Natural killer cell (primary cell): ENCODE results near the gene NKD1. TPM values are rescaled to one million over a fixed set of nuclear protein-coding genes. Genes with fewer than 3 reads are reported as not detected.

Experiments used
- ATAC-seq, 3 donors: fragments of 150-1000 bp in 2 of 3; fragments of 200-7000 bp in 1 of 3; cut with Tn5 transposase; 1 replicate in 1 of 3; 2 replicates in 2 of 3; pipeline ENCODE4 v1.10.0; 2021; ENCODE audit warnings: mild to moderate bottlenecking in 2 of 3, moderate library complexity in 2 of 3
- DNase-seq, 2 donors: peaks; one replicate each; pipeline versions ENCODE4 v3.0.0 to v3.0.0-alpha.2; 2013 to 2021; ENCODE audit warnings: mixed read lengths in 1 of 2
- H3K27ac ChIP-seq: one replicate; pipeline ENCODE4 v1.5.1; 2013; ENCODE audit warnings: mild to moderate bottlenecking, low read length
- H3K27me3 ChIP-seq: one replicate; pipeline ENCODE4 v1.6.1; 2013; ENCODE audit warnings: low read length; ENCODE audit not compliant: control insufficient read depth, insufficient read depth
- H3K36me3 ChIP-seq: one replicate; pipeline ENCODE4 v1.6.1; 2013; ENCODE audit warnings: low read length; ENCODE audit not compliant: control insufficient read depth, insufficient read depth
- H3K4me1 ChIP-seq: one replicate; pipeline ENCODE4 v1.6.1; 2013; ENCODE audit warnings: low read length; ENCODE audit not compliant: control insufficient read depth, insufficient read depth
- H3K4me3 ChIP-seq: one replicate; pipeline ENCODE4 v1.5.1; 2013; ENCODE audit warnings: low read length
- H3K9me3 ChIP-seq: one replicate; pipeline ENCODE4 v1.6.1; 2013; ENCODE audit warnings: low read length; ENCODE audit not compliant: control insufficient read depth, insufficient read depth
- H3K27ac Mint-ChIP-seq, 2 donors: one replicate each; pipeline ENCODE4 v1.8.0; 2022; ENCODE audit warnings: mild to moderate bottlenecking in 2 of 2, mixed read lengths in 2 of 2, moderate library complexity in 1 of 2
- H3K27me3 Mint-ChIP-seq, 2 donors: one replicate each; pipeline ENCODE4 v1.8.0; 2022; ENCODE audit warnings: low read depth in 2 of 2, mixed read lengths in 2 of 2
- H3K36me3 Mint-ChIP-seq: one replicate; pipeline ENCODE4 v1.8.0; 2022; ENCODE audit warnings: mixed read lengths
- H3K4me1 Mint-ChIP-seq, 2 donors: one replicate each; pipeline ENCODE4 v1.8.0; 2022; ENCODE audit warnings: mixed read lengths in 2 of 2
- H3K4me3 Mint-ChIP-seq: one replicate; pipeline ENCODE4 v1.8.0; 2022; ENCODE audit warnings: mild to moderate bottlenecking, moderate library complexity, mixed read lengths
- H3K9me3 Mint-ChIP-seq, 2 donors: one replicate each; pipeline ENCODE4 v1.8.0; 2022; ENCODE audit warnings: mixed read lengths in 2 of 2
- WGBS: methylation state at CpG from one replicate; pipeline ENCODE4 v1.1.7; 2013; ENCODE audit warnings: missing lambda C conversion rate; ENCODE audit not compliant: insufficient coverage; 5-methylcytosine and 5-hydroxymethylcytosine counted together
- intact Hi-C: fragments of 100-400 bp; cut with micrococcal nuclease; formaldehyde crosslinking; loops from one replicate; pipeline ENCODE4 v1.14.2; 2022
- total RNA-seq, 4 donors: library from RNA; stranded (reverse); fragments of 120-200 nt in 1 of 4; gene quantifications; one replicate each; pipeline versions ENCODE4 v1.2.3 to v1.2.4, GENCODE V29; 2013 to 2022
- TF ChIP-seq, protein P1 (sequence below): fragments of 200-600 bp; IDR thresholded peaks from one replicate; pipeline ENCODE4 v1.8.0; 2022; ENCODE audit warnings: antibody characterized with exemption

The NKD1 gene
- total RNA-seq, 3 donors from 2014 or later (not counting 1 experiment from before 2014, with no cell fraction given) = 0.75 to 1.5 (median 1.0) TPM

GRCh38 chr16:50604610-50605009 is 56.4 kb downstream of the NKD1 start:
- Histone ChIP-seq H3K27ac (no peak overlapping the region), H3K4me1 (peaks cover 11% of the 10 kb centered on the region), H3K36me3 (no peaks in the 10 kb centered on the region), H3K27me3 (no peaks in the 10 kb centered on the region), H3K4me3 (no peak overlapping the region), H3K9me3 (no peaks in the 10 kb centered on the region)
- over 99% methylated on average over 4 of the region's 4 CpGs for WGBS
- no peak for DNase-seq
- H3K4me3 Mint-ChIP-seq = no peak overlapping the region
- TF ChIP-seq, protein P1, sequence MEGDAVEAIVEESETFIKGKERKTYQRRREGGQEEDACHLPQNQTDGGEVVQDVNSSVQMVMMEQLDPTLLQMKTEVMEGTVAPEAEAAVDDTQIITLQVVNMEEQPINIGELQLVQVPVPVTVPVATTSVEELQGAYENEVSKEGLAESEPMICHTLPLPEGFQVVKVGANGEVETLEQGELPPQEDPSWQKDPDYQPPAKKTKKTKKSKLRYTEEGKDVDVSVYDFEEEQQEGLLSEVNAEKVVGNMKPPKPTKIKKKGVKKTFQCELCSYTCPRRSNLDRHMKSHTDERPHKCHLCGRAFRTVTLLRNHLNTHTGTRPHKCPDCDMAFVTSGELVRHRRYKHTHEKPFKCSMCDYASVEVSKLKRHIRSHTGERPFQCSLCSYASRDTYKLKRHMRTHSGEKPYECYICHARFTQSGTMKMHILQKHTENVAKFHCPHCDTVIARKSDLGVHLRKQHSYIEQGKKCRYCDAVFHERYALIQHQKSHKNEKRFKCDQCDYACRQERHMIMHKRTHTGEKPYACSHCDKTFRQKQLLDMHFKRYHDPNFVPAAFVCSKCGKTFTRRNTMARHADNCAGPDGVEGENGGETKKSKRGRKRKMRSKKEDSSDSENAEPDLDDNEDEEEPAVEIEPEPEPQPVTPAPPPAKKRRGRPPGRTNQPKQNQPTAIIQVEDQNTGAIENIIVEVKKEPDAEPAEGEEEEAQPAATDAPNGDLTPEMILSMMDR = no peak
- peaks cover 0 to 7% of the 10 kb centered on the region in 2 donors for H3K4me1 Mint-ChIP-seq
- no peaks in the 10 kb centered on the region for H3K27me3 Mint-ChIP-seq
- no peak for ATAC-seq
- no peaks in the 10 kb centered on the region for H3K36me3 Mint-ChIP-seq
- no peaks in the 10 kb centered on the region for H3K9me3 Mint-ChIP-seq
- H3K27ac Mint-ChIP-seq = no peak overlapping the region
- intact Hi-C loops = no loop called here

DNA sequence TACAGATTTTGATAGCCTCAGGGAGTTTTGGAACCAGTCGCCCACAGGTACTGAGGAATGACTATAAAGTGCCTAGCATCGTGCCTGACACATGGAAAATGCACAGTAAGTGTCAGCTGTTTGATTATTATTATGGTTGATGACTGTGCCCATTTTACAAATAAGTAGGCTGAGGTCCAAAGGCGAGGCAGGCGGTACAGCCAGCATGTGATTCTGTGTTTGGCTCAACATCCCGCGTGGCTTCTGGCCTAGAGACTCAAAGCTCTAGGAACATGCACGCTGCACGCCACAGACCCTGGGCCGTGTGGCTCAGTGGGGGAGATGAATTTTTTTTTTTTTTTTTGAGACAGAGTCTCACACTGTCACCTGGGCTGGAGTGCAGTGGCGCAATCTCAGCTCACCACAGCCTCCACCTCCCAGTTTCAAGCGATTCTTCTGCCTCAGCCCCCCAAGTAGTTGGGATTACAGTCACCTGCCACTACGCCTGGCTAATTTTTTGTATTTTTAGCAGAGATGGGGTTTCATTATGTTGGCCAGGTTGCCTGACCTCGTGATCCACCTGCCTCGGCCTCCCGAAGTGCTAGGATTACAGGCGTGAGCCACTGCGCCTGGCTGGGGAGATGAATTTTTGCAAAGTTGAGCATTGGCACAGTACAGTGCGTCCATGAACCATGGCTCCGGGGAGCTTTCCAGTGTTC is 57.7 kb downstream of the NKD1 start:
- Mint-ChIP-seq H3K9me3 (no peaks in the 10 kb centered on the region), H3K36me3 (no peaks in the 10 kb centered on the region), H3K4me3 (no peak overlapping the region), H3K4me1 (peaks cover 0 to 7% of the 10 kb centered on the region in 2 donors), H3K27ac (no peak overlapping the region), H3K27me3 (no peaks in the 10 kb centered on the region)
- DNase-seq (no peak), ATAC-seq (no peak)
- TF ChIP-seq, protein P1 = no peak
- 90% methylated on average over 16 of the region's 19 CpGs for WGBS
- Histone ChIP-seq H3K9me3 (no peaks in the 10 kb centered on the region), H3K4me3 (no peak overlapping the region), H3K36me3 (no peaks in the 10 kb centered on the region), H3K27me3 (no peaks in the 10 kb centered on the region), H3K27ac (no peak overlapping the region), H3K4me1 (peaks cover 11% of the 10 kb centered on the region)
- intact Hi-C loops = no loop called here

DNA sequence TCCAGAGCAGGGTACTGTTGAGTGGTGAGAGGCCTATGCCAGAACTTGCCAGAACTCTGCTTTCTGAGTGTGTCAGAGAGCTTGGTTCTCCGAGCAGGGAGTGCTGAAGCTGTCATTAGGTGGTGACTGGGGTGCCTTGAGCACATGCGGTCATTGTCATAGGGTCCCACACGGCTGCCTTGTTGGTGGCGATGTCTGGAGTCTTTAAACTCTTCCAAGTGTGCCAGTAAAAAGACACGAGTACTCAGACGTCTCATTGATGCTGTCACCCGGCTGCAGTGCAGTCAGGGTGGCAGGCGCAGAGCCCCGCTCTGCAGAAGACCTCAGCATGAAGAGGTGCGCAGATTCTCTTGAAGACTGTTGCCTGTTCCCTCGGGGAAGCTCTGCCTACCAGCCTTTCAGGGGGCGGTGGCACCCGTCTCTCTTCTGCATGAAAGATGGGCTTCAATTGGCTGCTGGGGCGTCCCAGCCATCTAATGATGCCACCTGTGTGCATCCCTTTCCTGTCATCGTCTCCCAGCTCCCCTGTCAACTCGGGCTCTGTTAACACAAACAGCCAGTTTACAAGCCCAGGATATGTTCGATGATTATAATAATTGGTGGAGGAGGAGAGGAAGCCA is 58.3 kb downstream of the NKD1 start:
- Mint-ChIP-seq H3K36me3 (no peaks in the 10 kb centered on the region), H3K27me3 (no peaks in the 10 kb centered on the region), H3K4me3 (no peak overlapping the region), H3K4me1 (peaks cover 0 to 11% of the 10 kb centered on the region in 2 donors), H3K27ac (no peak overlapping the region), H3K9me3 (no peaks in the 10 kb centered on the region)
- TF ChIP-seq, protein P1 = no peak
- Histone ChIP-seq H3K4me1 (peaks cover 11% of the 10 kb centered on the region), H3K27ac (no peak overlapping the region), H3K36me3 (no peaks in the 10 kb centered on the region), H3K9me3 (no peaks in the 10 kb centered on the region), H3K27me3 (no peaks in the 10 kb centered on the region), H3K4me3 (no peak overlapping the region)
- no peak for ATAC-seq
- intact Hi-C loops = no loop called here
- DNase-seq = no peak
- 90% methylated on average over 17 of the region's 17 CpGs for WGBS
